GM18951 (cell line): Measurements from ENCODE around the gene CLCA4.
"Not testable (repeated sequence)": the region's sequence is repeated elsewhere in the genome, so short reads cannot be mapped to it uniquely, and the experiment has no call there.

Experiments
- POLR2A ChIP-seq: IDR thresholded peaks from 4 replicates; pipeline ENCODE4 v1.6.1; 2011; ENCODE audit warnings: mild to moderate bottlenecking; ENCODE audit not compliant: insufficient read length, insufficient read depth; ENCODE audit errors: extremely low read depth
- in situ Hi-C: fragments of 300-500 bp; cut with MboI; formaldehyde crosslinking; loops from one replicate; pipeline ENCODE4 v1.12.0; 2022; ENCODE audit warnings: low sequenced_read_pairs, mixed read lengths, inconsistent platforms; ENCODE audit not compliant: unreplicated experiment

CLCA4 gene

DNA sequence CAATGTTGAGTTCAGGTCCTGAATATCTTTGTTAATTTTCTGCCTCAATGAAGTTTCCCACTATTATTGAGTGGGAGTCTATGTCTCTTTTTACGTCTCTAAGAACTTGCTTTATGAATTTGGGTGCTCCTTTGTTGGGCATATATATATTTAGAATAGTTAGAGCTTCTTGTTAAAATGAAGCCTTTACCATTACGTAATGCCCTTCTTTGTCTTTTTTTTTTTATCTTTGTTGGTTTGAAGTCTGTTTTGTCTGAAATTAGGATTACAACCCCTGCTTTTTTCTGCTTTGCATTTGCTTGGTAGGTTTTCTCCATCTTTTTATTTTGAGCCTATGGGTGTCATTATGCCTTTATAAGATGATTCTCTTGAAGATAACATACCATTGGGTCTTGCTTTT is 10.9 kb downstream of the CLCA4 start:
- in situ Hi-C loops: no loop called here
- no peak for TF ChIP-seq POLR2A

DNA sequence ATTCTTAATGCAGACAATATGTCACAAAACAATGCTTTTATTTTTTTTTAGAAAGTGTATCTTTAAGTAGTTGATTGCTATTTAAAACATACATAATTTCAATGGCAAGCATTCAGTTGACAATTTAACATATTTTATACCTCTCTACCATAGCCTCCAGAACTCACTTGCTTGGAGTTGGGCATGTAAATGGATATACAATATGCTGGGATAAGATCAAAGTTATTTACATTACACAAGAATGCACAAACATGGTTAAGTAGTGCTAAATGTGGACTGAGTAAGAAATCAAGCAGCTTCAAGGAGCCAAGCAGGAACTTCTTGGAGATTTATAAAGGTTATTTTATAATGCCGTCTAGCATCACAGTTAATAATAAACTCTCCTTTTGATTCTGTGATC is 17.0 kb downstream of the CLCA4 start:
- in situ Hi-C loops: no loop called here
- TF ChIP-seq POLR2A: no peak

DNA sequence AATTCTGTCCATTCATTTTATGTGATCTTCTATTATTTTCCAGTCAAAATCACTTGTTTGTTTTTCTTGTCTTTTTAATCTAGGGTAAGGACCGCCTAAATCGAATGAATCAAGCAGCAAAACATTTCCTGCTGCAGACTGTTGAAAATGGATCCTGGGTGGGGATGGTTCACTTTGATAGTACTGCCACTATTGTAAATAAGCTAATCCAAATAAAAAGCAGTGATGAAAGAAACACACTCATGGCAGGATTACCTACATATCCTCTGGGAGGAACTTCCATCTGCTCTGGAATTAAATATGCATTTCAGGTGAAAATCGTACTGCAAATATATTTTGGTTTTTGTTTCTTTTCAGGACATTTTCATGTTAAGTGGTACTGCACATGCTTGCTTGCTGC is 20.5 kb downstream of the CLCA4 start:
- in situ Hi-C loops: no loop called here
- no peak for TF ChIP-seq POLR2A

DNA sequence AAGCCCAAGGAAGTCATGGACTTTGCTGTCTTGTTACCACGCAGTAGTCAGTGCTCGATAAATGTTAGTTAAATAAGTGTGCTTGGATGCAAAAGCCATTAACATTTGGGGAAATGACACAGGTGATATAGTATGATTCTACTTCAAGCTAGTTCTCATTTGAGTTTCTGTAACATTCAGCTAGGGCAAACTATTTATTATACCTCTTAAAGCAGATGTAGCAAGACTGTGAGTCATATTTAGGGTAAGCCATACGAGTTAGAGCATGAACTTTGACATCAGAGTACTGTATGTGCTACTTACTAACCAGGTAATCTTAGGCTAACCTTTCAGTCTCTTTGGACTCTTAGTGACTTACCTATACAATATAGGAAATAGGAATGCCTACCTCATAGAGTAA is 21.0 kb downstream of the CLCA4 start:
- no peak for TF ChIP-seq POLR2A
- in situ Hi-C loops: no loop called here

DNA sequence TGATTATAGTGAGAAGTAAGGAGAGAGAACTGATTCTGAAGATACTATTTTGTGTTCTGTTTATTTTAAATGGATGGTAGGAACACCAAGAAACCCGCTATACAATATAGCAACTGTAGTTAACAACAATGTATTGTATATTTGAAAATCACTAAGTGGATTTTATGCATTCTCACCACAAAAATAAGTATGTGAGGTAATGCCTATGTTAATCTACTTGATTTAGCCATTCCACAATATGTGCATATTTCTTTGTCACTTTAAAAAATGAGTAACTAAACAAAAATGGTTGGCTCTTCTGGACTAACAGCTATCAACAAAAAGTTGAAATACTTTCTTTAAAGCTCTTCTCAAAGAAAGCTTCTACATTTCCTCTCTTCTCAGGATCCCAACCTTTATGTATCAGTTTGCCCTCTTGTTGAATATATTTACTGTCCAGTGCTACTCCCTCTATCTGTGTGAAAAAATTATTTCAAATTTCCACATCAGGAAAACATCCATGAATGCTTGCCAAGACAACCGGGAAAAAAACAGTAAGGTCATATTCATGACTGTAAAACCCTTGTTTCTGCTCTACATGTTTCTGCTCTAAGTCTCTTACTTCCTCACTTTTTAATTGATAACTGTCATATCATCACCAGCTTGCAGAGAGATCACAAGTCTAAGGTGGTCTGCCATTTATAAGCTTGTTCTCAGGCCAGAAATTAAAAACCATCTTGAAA is 27.0 kb downstream of the CLCA4 start:
- TF ChIP-seq POLR2A: no peak
- in situ Hi-C loops: no loop called here

DNA sequence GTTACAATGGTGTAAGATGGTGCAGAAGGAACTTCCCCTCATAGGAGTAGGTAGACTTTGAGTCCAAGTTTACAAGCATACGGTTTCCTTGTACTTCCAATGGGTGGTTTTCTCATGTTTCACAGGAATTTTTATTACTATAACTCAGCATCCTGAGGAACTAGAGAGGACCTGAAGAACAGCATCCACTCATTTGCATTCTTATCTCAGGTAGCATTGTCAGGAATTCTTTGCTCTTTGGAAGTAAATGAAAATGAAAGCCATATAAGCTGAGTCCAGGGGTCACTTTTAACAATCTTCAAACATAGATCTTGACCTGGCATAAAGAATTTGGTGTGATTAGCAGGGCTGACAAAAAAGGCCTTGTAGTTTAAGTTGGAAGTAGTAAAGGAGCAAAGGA is 34.4 kb downstream of the CLCA4 start:
- no peak for TF ChIP-seq POLR2A
- in situ Hi-C loops: no loop called here

DNA sequence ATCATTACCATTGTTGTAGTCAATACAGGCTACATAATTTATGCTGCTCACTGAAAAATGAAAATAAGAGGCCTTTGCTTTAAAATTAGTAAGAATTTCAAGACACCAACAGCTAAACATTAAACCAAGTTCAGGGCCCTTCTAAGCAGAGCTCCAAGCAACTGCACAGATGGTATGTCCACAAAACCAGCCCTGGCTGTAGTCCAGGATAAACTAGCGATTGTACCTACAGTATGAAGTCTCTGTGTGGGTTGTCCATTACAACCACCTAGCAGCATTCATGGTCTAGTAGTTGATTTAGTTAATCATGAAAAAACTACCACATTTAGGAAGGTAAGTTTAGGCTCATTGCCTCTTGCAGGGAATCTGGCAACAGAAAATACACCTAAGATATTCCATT is 35.3 kb downstream of the CLCA4 start:
- no peak for TF ChIP-seq POLR2A
- in situ Hi-C loops: no loop called here

DNA sequence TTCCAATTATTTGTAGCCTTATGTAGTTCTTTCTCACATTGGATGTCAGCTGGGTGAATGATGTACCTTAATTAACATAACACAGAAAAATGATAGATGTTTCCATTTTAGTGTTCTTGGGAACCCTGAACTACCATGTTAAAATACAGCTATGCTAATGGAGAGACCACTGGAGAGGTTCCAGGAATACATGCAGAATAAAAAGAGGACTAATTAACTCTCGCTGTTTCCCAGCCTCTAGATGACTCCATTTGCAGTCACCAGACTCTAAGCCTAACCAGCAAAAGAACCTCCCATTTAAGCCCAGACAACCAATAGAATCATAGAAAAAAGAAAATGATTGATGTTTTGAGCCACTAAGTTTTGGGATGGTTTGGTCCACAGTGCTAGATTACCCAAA is 36.2 kb downstream of the CLCA4 start:
- TF ChIP-seq POLR2A: no peak

DNA sequence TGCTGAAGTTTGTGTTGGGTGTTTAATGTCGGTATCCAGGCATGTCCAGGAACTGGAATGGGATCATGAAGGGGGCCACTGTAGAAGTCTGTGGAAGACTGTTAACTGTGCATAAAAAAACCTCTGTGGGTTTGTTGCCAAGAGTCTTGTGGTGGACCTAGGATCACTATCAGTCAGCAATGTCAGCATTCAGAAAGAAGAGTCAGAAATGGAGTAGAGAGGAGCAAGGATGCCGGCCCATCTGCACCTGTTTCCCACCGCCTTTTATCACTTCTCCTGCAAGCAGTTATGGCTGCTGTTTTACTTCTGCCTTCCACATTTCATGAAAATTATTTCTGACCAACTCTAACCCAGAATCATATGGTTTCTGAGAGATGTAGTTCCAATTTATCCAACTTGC is 36.7 kb downstream of the CLCA4 start:
- in situ Hi-C loops: no loop called here

More for the DNA sequence above, 36.2 kb downstream of the CLCA4 start:
- in situ Hi-C loops: no loop called here

DNA sequence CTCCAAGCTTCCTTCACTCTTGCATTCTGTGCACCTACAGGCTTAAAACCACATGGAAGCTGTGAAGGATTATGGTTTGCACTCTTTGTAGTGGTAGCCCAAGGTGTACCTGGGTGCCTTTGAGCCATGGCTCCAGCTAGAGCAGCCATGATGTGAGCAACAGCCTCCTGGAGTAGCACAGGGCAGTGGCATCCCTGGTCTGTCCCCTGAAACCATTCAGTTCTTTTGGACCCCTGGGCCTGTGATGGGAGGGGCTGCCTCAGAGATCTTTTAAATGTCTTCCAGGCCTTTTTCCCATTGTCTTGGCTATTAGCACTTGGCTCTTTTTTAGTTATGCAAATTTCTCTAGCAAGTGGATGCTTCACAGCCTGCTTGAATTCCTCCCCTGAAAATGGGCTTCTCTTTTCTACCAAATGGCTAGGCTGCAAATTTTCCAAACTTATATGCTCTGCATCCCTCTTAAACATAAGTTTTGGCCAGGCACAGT is 47.4 kb downstream of the CLCA4 start:
- TF ChIP-seq POLR2A: no peak
- in situ Hi-C loops: no loop called here

More for the DNA sequence above, 36.7 kb downstream of the CLCA4 start:
- TF ChIP-seq POLR2A: no peak

DNA sequence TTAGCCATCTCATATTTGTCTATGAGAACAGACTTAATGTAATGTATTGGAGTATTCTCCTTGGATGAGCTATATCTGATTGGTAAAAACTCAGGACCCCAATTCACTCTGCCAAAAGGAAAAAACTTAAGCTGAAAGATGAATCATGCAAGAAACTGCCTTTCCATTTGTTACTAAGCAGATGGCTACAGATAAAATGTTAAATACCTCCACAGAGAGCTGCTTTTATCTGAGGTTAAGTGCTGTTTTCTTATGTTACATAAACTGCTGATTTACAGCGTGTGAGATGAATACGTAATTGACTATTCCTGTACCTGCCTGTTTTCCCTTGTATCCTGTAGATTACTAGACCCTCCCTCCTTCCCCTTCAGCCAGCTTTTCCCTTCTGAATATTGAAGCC is 49.3 kb downstream of the CLCA4 start:
- TF ChIP-seq POLR2A: no peak
- in situ Hi-C loops: no loop called here

DNA sequence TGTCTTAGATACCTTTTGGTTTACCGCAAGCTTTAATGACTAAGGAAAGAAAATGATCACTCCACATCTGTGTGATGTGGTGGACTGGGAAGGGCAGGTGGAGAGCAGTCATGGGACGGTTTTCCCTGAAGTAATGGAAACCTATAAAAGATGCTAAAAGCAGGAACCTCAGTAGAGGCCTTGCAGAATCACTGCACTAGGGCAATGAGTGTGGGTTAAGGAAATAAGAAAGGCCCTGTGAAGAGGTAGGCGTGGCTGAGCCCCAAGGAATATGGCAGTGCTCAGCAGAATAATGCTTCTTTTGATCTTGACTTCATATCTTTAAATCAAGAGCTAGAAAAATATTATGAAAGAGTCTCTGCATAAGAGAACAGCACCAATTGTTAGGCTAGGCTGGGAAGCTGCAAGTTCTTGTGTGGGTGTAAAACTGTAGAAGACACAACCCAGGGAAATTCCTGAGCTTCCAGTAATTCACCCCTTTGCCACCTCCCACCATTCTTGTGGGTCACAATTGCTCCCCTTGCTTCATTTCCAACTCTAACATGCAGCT is 49.9 kb downstream of the CLCA4 start:
- in situ Hi-C loops: no loop called here
- no peak for TF ChIP-seq POLR2A

DNA sequence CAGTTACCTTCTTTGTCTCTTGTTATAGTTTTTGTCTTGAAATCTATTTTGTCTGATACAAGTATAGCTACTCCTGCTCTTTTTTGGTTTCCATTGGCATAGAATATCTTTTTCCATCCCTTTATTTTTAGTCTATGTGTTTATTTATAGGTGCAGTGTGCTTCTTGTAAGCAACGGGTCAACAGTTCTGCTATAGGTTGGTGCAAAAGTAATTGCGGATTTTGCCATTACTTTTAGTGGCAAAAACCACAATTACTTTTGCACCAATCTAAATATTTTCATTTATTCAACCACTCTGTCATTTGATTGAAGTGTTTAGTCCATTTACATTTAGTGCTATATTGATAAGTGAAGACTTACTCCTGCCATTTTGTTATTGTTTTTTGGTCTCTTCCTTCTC is 59.2 kb downstream of the CLCA4 start:
- in situ Hi-C loops: not testable (repeated sequence)

DNA sequence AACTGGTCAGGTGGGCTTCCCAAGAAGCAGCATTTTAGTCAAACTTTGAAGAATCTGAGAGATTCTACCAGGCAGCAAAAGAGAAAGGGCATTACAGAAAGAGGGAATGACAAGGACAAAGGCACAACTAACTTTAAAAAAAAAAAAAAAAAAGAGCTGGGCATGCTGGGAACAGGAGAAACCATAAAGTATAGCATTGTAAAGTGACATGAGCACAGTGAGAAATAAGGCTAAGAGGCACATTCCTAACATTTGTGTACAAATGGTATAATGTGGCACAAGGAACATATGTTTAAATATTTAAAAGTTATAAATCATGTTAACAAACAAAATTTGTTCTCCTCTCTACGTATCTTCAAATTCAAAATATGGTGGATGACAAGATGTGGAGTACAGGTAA is 69.6 kb downstream of the CLCA4 start:
- in situ Hi-C loops: no loop called here
- TF ChIP-seq POLR2A: no peak
